Skeletal muscle tissue (tissue), 4 donors: Measurements from ENCODE around the gene ELOA. TPM values are rescaled to one million over a fixed set of nuclear protein-coding genes. Genes with fewer than 3 reads are reported as not detected.
A peak's percentile ranks its signal among the peaks of the same experiment; 100 is the strongest.

Source experiments
- H3K27ac ChIP-seq: one replicate; pipeline ENCODE4 v1.7.0; 2013; ENCODE audit warnings: mild to moderate bottlenecking, low read depth, low read length, inconsistent platforms
- H3K27me3 ChIP-seq, 3 donors: one replicate each; pipeline ENCODE4 v1.7.0; 2013; ENCODE audit warnings: low read length in 3 of 3; ENCODE audit not compliant: control insufficient read depth in 3 of 3, insufficient read depth in 3 of 3
- H3K36me3 ChIP-seq, 3 donors: one replicate each; pipeline ENCODE4 v1.7.0; 2013; ENCODE audit warnings: low read length in 3 of 3; ENCODE audit not compliant: control insufficient read depth in 3 of 3, insufficient read depth in 3 of 3
- H3K4me1 ChIP-seq, 3 donors: one replicate each; pipeline ENCODE4 v1.7.0; 2013; ENCODE audit warnings: low read length in 3 of 3, mild to moderate bottlenecking in 3 of 3; ENCODE audit not compliant: control insufficient read depth in 3 of 3, insufficient read depth in 3 of 3
- H3K4me3 ChIP-seq, 3 donors: one replicate each; pipeline ENCODE4 v1.7.0; 2013; ENCODE audit warnings: low read length in 3 of 3
- H3K9ac ChIP-seq, 3 donors: one replicate each; pipeline ENCODE4 v1.7.0; 2013; ENCODE audit warnings: low read length in 3 of 3, mild to moderate bottlenecking in 3 of 3, moderate library complexity in 2 of 3, low read depth in 1 of 3
- H3K9me3 ChIP-seq, 3 donors: one replicate each; pipeline ENCODE4 v1.7.0; 2013; ENCODE audit warnings: low read length in 3 of 3; ENCODE audit not compliant: control insufficient read depth in 3 of 3
- total RNA-seq: library from RNA; depleted of rRNA; stranded (reverse); fragments of >200 nt; gene quantifications from one replicate; pipeline ENCODE4 v1.2.3, GENCODE V29; 2014
- donor health status: Osteomylitis.

ELOA gene
- total RNA-seq, 1 donor from 2014 or later, result 14.1 TPM

DNA sequence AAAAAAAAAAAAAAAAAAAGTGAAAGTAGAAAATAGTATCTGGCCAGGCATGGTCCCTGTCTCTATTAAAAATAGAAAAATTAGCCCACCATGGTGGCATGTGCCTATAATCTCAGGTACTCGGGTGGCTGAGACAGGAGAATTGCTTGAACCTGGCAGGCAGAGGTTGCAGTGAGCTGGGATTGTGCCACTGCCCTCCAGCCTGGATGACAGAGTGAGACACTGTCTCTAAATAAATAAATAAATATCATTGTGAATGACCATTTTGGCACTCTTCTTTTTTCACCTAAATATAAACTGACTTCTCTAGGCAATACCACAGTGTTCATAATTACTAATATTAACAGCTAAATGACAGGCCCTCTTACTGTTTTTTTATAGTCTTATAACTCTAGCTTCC, 14.5 kb downstream of the ELOA start:
- Histone ChIP-seq H3K27ac (no peak overlapping the region), H3K27me3 (no peaks in the 10 kb centered on the region), H3K36me3 (peaks cover 55 to 68% (median 58%) of the 10 kb centered on the region in 3 donors), H3K9me3 (no peaks in the 10 kb centered on the region), H3K9ac (no peak overlapping the region), H3K4me3 (no peak overlapping the region), H3K4me1 (peaks cover 37 to 41% (median 39%) of the 10 kb centered on the region in 3 donors)

- Histone ChIP-seq H3K4me1 (peaks cover 47 to 52% (median 48%) of the 10 kb centered on the region in 3 donors), H3K27ac (no peak overlapping the region), H3K4me3 (no peak overlapping the region), H3K36me3 (peaks cover 41 to 54% (median 44%) of the 10 kb centered on the region in 3 donors), H3K27me3 (no peaks in the 10 kb centered on the region), H3K9ac (peak overlapping the region in 2 of 3 donors; percentile 57 to 62), H3K9me3 (no peaks in the 10 kb centered on the region)
Measured at GRCh38 chr1:23759277-23759676, 16.0 kb downstream of the ELOA start.

GRCh38 chr1:23763041-23763577, 19.8 kb downstream of the ELOA start:
- H3K9me3 ChIP-seq, result no peaks in the 10 kb centered on the region
- H3K9ac ChIP-seq, result peak overlapping the region in 2 of 3 donors; percentile 17 to 33
- peaks cover 45 to 49% (median 47%) of the 10 kb centered on the region in 3 donors for H3K4me1 ChIP-seq
- H3K4me3 ChIP-seq, result no peak overlapping the region
- H3K27me3 ChIP-seq, result no peaks in the 10 kb centered on the region
- peaks cover 13 to 26% (median 15%) of the 10 kb centered on the region in 3 donors for H3K36me3 ChIP-seq
- H3K27ac ChIP-seq, result no peak overlapping the region

DNA sequence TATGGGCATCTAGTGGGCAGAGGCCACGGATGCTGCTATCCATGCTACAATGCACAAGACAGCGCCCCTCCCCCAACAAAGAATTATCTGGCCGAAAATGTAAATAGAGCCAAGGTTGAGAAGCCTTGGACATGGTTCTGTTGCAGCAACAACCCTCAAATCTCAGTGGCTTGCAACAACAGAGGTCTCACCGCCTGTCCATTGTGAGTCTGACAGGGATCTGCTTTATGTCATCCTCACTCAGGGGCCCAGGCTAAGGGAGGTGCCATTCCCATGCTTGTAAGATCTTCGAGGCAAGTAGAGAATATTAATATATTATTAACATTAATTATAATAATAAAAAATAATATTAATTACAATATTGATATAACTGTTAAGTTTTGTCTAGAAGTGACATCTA, 25.5 kb downstream of the ELOA start:
- H3K4me1 ChIP-seq, result peaks cover 2 to 13% (median 5%) of the 10 kb centered on the region in 3 donors
- H3K4me3 ChIP-seq, result no peak overlapping the region
- no peak overlapping the region for H3K27ac ChIP-seq
- H3K27me3 ChIP-seq, result no peaks in the 10 kb centered on the region
- H3K9me3 ChIP-seq, result no peaks in the 10 kb centered on the region
- H3K36me3 ChIP-seq, result peaks cover 4 to 14% (median 8%) of the 10 kb centered on the region in 3 donors
- no peak overlapping the region for H3K9ac ChIP-seq

GRCh38 chr1:23772049-23772853, 29.0 kb downstream of the ELOA start:
- no peak overlapping the region for H3K27ac ChIP-seq
- H3K36me3 ChIP-seq, result peaks cover 4 to 14% (median 5%) of the 10 kb centered on the region in 3 donors
- no peak overlapping the region for H3K9ac ChIP-seq
- no peaks in the 10 kb centered on the region for H3K27me3 ChIP-seq
- no peaks in the 10 kb centered on the region for H3K9me3 ChIP-seq
- H3K4me3 ChIP-seq, result peak overlapping the region in 1 of 3 donors; percentile 24
- H3K4me1 ChIP-seq, result peaks cover 4 to 12% (median 8%) of the 10 kb centered on the region in 3 donors

- Histone ChIP-seq H3K4me3 (no peak overlapping the region), H3K36me3 (peaks cover 4 to 11% (median 5%) of the 10 kb centered on the region in 3 donors), H3K27ac (no peak overlapping the region), H3K27me3 (no peaks in the 10 kb centered on the region), H3K4me1 (peaks cover 9 to 17% (median 14%) of the 10 kb centered on the region in 3 donors), H3K9ac (no peak overlapping the region), H3K9me3 (no peaks in the 10 kb centered on the region)
Measured at GRCh38 chr1:23772854-23773242, 29.6 kb downstream of the ELOA start.

DNA sequence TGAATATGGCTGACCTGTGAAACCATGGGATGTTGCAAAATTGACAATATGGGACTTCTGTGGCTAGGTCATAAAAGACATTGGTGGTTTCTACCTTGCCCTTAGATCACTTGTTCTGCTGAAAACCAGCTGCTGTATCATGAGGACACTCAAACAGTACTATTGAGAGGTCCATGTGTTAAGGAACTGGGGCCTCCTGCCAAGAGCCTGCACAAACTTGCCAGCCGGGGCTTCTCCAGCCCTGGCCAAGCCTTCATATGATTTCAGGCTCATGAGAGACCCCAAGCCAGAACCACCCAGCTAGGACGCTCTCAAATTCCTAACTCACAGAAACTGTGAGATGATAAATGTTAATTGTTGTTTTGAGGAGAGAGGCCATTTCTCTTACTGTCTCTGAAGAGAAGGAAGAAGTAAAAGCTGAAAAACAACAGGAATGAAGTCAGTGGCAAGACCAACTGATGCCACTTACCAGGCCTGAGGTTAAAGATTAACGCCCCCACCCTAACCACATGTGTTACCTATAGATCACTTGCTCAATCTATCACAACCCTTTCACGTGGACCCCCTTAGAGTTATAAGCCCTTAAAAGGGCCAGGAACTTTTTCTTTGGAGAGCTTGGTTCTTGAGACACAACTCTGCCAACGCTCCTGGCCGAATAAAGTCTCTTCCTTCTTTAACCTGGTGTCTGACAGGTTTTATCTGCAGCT, 31.1 kb downstream of the ELOA start:
- no peak overlapping the region for H3K27ac ChIP-seq
- peaks cover 16 to 28% (median 21%) of the 10 kb centered on the region in 3 donors for H3K4me1 ChIP-seq
- no peak overlapping the region for H3K4me3 ChIP-seq
- H3K9ac ChIP-seq, result no peak overlapping the region
- no peaks in the 10 kb centered on the region for H3K27me3 ChIP-seq
- peaks cover 0 to 3% (median 2%) of the 10 kb centered on the region in 3 donors for H3K36me3 ChIP-seq
- no peaks in the 10 kb centered on the region for H3K9me3 ChIP-seq

- Histone ChIP-seq H3K36me3 (peaks cover 3 to 5% (median 5%) of the 10 kb centered on the region in 3 donors), H3K9ac (no peak overlapping the region)
Measured at GRCh38 chr1:23776217-23776616, 32.9 kb downstream of the ELOA start.

GRCh38 chr1:23777979-23778814, 34.9 kb downstream of the ELOA start, which contains the start of gene PITHD1:
Gene PITHD1 (plus strand): TSS chr1:23778418. CDS start chr1:23778516, 98 bp downstream.
- peaks cover 4 to 8% (median 8%) of the 10 kb centered on the region in 3 donors for H3K36me3 ChIP-seq
- H3K27ac ChIP-seq, result peak within 1 kb of the TSS; percentile 88
- no peaks in the 10 kb centered on the region for H3K9me3 ChIP-seq

More at GRCh38 chr1:23776217-23776616, 32.9 kb downstream of the ELOA start:
- Histone ChIP-seq H3K9me3 (no peaks in the 10 kb centered on the region), H3K27me3 (no peaks in the 10 kb centered on the region), H3K27ac (no peak overlapping the region), H3K4me1 (peaks cover 21 to 32% (median 23%) of the 10 kb centered on the region in 3 donors), H3K4me3 (no peak overlapping the region)

More at GRCh38 chr1:23777979-23778814, 34.9 kb downstream of the ELOA start, which contains the start of gene PITHD1:
- Histone ChIP-seq H3K4me3 (peak within 1 kb of the TSS; percentile 92 to 97 (median 95)), H3K4me1 (peaks cover 18 to 23% (median 19%) of the 10 kb centered on the region in 3 donors), H3K9ac (peak within 1 kb of the TSS; percentile 92 to 99 (median 94)), H3K27me3 (no peaks in the 10 kb centered on the region)
